Measurements from ENCODE around the gene ANKRD16. TPM values are rescaled to one million over a fixed set of nuclear protein-coding genes. Genes with fewer than 3 reads are reported as not detected.

ANKRD16 gene
- 10 to 100 TPM; 20.5 to 24.0 (median 21.2) TPM for total RNA-seq

DNA sequence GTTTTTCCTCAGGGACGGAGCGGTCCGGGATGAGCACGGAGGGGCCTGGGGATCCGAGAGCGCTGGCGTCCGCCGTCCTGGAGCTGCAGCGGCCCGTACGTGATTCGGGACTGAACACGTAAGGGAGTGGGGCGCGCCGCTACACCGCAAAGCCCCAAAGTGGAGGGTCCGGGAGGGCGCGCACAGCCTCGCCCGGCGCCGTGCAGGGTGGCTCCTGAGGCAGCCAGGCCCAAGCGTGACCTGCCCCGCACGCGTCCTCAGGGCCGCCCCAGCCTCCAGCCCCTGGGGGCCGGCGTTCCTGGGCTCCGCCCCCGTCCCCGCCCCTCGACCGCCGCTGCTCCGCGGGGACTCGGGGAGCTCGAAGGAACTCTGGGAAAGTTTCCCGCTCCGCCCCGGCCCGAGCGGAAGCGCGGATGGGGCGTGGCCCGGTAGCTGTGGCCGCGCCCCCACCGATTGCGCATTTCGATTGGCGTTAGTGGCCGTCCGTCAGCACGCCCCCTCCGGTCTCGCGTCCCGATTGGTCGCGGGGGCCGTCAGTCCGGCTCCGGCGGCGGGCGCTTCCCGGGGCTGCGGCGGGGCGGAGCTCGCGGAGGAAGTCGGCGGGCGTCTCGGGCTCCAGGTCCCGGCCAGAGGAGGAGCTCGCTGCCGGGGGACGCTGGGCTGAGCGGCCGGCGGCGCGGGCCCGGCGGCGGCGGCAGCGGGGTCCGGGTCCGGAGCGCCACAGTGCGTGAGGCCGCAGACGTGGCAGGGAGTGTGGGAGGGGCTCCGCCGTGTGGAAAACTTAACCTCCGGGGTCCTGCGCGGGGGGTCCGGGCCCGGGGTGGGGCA is at the start of gene ANKRD16, which contains the start of gene FBH1:
Gene ANKRD16 (minus strand): TSS at position 270 of the 828 bp plus-strand sequence. CDS start 539 bp downstream, outside the sequence.
Gene FBH1 (plus strand): TSS at position 620 of the 828 bp plus-strand sequence. CDS start 103 bp downstream, at position 723.
- Histone ChIP-seq H3K36me3 (peaks cover 0 to 35% (median 3%) of the 10 kb centered on the region in 3 donors), H3K27ac (peak within 1 kb of the TSS; percentile 28 to 93 (median 86)), H3K9me3 (no peaks in the 10 kb centered on the region), H3K27me3 (no peaks in the 10 kb centered on the region), H3K4me1 (peaks cover 0 to 56% (median 31%) of the 10 kb centered on the region in 4 donors), H3K4me3 (peak within 1 kb of the TSS; percentile 72 to 98 (median 94))
- DNase-seq (ENCODE audit: low spot score in 2 of 2), result peak; percentile 96 to 97
- peak; percentile 37 to 85 for TF ChIP-seq EP300 (IDR thresholded peaks at IDR 0.05)
- TF ChIP-seq POLR2A (IDR thresholded peaks at IDR 0.05), result peak; percentile 13 to 74
- peak in 1 of 5 experiments; percentile 69 for TF ChIP-seq CTCF (IDR thresholded peaks at IDR 0.05)
- 0% methylated on average over 13 to 54 of the region's 109 CpGs for WGBS, 2 donors

- Histone ChIP-seq H3K9me3 (no peaks in the 10 kb centered on the region), H3K4me3 (no peak overlapping the region), H3K27ac (no peak overlapping the region), H3K4me1 (peaks cover 0 to 7% (median 2%) of the 10 kb centered on the region in 4 donors), H3K27me3 (no peaks in the 10 kb centered on the region), H3K36me3 (peaks cover 0 to 58% (median 10%) of the 10 kb centered on the region in 3 donors)
- no peak for TF ChIP-seq CTCF (IDR thresholded peaks at IDR 0.05)
- TF ChIP-seq POLR2A (IDR thresholded peaks at IDR 0.05), result no peak
- no peak for TF ChIP-seq EP300 (IDR thresholded peaks at IDR 0.05)
- 90 to 93% methylated on average over 12 of the region's 12 CpGs for WGBS, 2 donors
- DNase-seq (ENCODE audit: low spot score in 2 of 2), result no peak
Measured at GRCh38 chr10:5938291-5938690, 48.6 kb upstream of the ANKRD16 start.

GRCh38 chr10:5937016-5937415 is 47.3 kb upstream of the ANKRD16 start:
- Histone ChIP-seq H3K27ac (no peak overlapping the region), H3K36me3 (peaks cover 0 to 70% (median 10%) of the 10 kb centered on the region in 3 donors), H3K4me1 (peaks cover 0 to 5% (median 1%) of the 10 kb centered on the region in 4 donors), H3K4me3 (no peak overlapping the region), H3K27me3 (no peaks in the 10 kb centered on the region), H3K9me3 (no peaks in the 10 kb centered on the region)
- TF ChIP-seq EP300 (IDR thresholded peaks at IDR 0.05) (no peak), CTCF (IDR thresholded peaks at IDR 0.05) (no peak), POLR2A (IDR thresholded peaks at IDR 0.05) (no peak)
- DNase-seq (ENCODE audit: low spot score in 2 of 2), result no peak
- WGBS, 2 donors, result 96% methylated on average over 18 of the region's 18 CpGs

DNA sequence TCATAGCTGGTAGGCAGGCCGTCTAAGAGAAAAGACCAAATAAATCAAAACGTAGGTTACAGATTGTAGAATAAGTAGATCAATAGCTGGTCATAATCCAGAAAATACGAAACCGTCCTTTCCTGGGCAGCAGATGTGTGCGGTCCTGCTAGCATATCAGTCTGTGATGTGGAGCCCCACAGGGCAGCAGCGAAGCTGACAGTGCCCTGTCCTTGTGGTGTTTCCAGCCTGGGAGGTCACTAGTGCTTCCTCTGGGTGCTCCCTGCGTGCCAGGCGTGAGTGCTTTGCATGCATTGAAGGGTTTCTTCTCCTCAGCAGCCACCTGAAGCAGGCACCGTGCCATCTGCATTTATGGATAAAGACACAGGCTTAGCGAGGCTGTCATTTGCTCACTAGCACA is 45.9 kb upstream of the ANKRD16 start:
- no peak overlapping the region for H3K4me3 ChIP-seq
- no peak for DNase-seq (ENCODE audit: low spot score in 2 of 2)
- peaks cover 0 to 84% (median 16%) of the 10 kb centered on the region in 3 donors for H3K36me3 ChIP-seq
- H3K27me3 ChIP-seq, result no peaks in the 10 kb centered on the region
- H3K4me1 ChIP-seq, result no peaks in the 10 kb centered on the region
- no peak overlapping the region for H3K27ac ChIP-seq
- 95 to 96% methylated on average over 10 of the region's 10 CpGs for WGBS, 2 donors
- TF ChIP-seq CTCF (IDR thresholded peaks at IDR 0.05) (no peak), POLR2A (IDR thresholded peaks at IDR 0.05) (no peak), EP300 (IDR thresholded peaks at IDR 0.05) (no peak)
- no peaks in the 10 kb centered on the region for H3K9me3 ChIP-seq
